Measurements from ENCODE around the gene PCIF1. TPM values are rescaled to one million over a fixed set of nuclear protein-coding genes. Genes with fewer than 3 reads are reported as not detected.
"Not testable (repeated sequence)": the region's sequence is repeated elsewhere in the genome, so short reads cannot be mapped to it uniquely, and the experiment has no call there.

The PCIF1 gene
- total and polyA plus RNA-seq, 2 donors = 11.5 to 44.0 TPM

GRCh38 chr20:45983279-45983743 lies 48.8 kb downstream of the PCIF1 start:
- no peak for DNase-seq (ENCODE audit: extremely low spot score)
- Histone ChIP-seq H3K27ac (ENCODE audit: low read depth) (no peak overlapping the region), H3K4me3 (ENCODE audit: low read depth, low read length) (no peak overlapping the region), H3K4me1 (ENCODE audit: insufficient read depth) (no peaks in the 10 kb centered on the region), H3K36me3 (ENCODE audit: insufficient read depth) (no peaks in the 10 kb centered on the region)
- WGBS = 63% methylated on average over 7 of the region's 7 CpGs

DNA sequence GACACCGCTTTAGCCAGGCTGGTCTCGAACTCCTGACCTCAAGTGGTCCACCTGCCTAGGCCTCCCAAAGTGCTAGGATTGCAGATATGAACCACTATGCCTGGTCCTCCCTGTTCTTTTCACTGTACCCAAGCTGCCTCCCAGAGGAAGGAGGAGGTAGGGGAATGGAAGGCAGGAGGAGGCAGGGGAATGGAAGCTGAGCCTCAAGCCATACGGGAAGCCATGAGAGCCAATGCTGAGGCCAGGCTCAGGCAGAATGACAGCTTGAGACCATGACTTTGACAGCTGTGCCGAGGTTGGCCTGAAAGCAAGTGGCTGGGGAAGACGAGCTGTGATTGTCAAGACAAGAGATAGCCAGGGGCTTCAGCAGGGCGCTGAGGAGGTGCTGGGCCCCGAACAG lies 51.1 kb downstream of the PCIF1 start:
- no peak overlapping the region for H3K4me3 ChIP-seq (ENCODE audit: low read depth, low read length)
- DNase-seq (ENCODE audit: extremely low spot score) = no peak
- no peaks in the 10 kb centered on the region for H3K4me1 ChIP-seq (ENCODE audit: insufficient read depth)
- WGBS = 67% methylated on average over 7 of the region's 7 CpGs
- H3K36me3 ChIP-seq (ENCODE audit: insufficient read depth) = no peaks in the 10 kb centered on the region
- H3K27ac ChIP-seq (ENCODE audit: low read depth) = no peak overlapping the region

DNA sequence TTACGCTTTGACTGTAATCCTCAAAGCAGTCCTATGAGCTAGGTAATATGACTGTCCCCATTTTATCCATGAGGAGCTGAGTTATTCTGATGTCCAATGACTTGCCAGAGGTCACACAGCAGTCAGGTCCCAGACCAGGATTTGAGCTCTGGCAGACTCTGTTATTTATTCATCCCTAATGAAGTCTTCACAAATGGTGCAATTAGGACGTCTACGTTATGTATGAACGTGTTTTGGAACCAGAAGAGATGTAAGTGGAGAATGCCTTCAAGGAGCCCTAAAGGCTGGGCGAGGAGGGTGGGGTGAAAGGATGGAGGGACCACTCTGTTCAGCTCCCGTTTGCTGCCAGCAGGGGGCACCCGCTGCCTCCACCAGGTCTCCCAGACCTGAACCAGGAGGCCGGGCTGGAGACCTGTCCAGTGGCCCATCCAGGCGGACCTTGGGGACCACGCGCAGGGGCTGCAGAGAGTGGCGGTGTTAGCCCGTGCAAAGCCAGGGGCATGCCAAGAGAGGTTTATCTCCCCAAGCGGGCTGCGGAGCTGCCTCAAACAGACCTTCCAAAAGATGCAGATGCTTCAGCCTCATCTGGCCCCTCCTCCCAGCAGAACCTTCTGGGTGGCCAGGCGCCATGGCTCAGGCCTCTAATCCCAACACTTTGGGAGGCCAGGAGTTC lies 52.8 kb downstream of the PCIF1 start:
- no peaks in the 10 kb centered on the region for H3K36me3 ChIP-seq (ENCODE audit: insufficient read depth)
- no peak overlapping the region for H3K27ac ChIP-seq (ENCODE audit: low read depth)
- H3K4me1 ChIP-seq (ENCODE audit: insufficient read depth) = no peaks in the 10 kb centered on the region
- 8% methylated on average over 16 of the region's 16 CpGs for WGBS
- no peak for DNase-seq (ENCODE audit: extremely low spot score)
- no peak overlapping the region for H3K4me3 ChIP-seq (ENCODE audit: low read depth, low read length)

- H3K36me3 ChIP-seq (ENCODE audit: insufficient read depth); H3K27ac ChIP-seq (ENCODE audit: low read depth); H3K4me1 ChIP-seq (ENCODE audit: insufficient read depth); H3K4me3 ChIP-seq (ENCODE audit: low read depth, low read length); DNase-seq (ENCODE audit: extremely low spot score): not testable (repeated sequence)
- 71% methylated on average over 6 of the region's 6 CpGs for WGBS
These were observed 54.3 kb downstream of the PCIF1 start for GRCh38 chr20:45988830-45989229.

GRCh38 chr20:45991616-45992015 lies 57.1 kb downstream of the PCIF1 start:
- 78% methylated on average over 3 of the region's 3 CpGs for WGBS

DNA sequence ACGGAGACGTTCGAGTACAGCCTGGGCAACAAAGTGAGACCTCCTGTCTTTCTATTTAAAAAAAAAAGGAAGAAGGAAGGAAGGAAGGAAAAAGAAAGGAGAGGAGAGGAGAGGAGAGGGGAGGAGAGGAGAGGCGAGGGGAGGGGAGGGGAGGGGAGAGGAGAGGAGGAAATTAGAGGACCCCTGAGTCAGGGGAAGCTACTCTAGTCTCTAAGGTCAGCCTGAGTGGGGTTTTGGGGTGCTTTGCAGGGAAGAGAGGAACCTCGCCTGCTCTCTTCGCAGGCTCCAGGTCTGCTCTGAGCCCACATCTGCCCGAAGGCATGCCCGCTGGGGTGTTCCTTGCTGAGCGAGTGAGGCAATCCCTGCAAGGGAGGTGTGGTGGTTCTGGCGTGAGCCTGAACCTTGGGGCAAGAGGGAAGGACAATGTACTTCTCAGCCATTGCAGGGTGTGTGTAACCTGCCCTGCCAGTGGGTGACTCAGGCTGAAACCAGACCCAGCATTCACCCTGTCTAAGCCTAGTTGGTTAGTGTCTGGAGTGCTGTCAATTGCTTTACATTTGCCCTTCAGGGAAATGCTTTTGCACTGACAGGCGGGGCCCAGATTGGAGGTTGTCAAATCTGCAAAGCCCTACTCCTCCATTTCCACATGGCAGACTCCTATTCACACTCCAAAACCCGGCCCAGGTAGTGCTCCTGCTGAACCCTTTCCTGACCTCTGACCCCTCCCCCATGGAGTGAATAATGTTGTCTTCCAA lies 58.9 kb downstream of the PCIF1 start:
- H3K27ac ChIP-seq (ENCODE audit: low read depth) = no peak overlapping the region
- no peak for DNase-seq (ENCODE audit: extremely low spot score)
- 67% methylated on average over 12 of the region's 12 CpGs for WGBS

More at GRCh38 chr20:45991616-45992015, 57.1 kb downstream of the PCIF1 start:
- Histone ChIP-seq H3K27ac (ENCODE audit: low read depth) (no peak overlapping the region), H3K36me3 (ENCODE audit: insufficient read depth) (no peaks in the 10 kb centered on the region), H3K4me1 (ENCODE audit: insufficient read depth) (no peaks in the 10 kb centered on the region), H3K4me3 (ENCODE audit: low read depth, low read length) (no peak overlapping the region)
- no peak for DNase-seq (ENCODE audit: extremely low spot score)

DNA sequence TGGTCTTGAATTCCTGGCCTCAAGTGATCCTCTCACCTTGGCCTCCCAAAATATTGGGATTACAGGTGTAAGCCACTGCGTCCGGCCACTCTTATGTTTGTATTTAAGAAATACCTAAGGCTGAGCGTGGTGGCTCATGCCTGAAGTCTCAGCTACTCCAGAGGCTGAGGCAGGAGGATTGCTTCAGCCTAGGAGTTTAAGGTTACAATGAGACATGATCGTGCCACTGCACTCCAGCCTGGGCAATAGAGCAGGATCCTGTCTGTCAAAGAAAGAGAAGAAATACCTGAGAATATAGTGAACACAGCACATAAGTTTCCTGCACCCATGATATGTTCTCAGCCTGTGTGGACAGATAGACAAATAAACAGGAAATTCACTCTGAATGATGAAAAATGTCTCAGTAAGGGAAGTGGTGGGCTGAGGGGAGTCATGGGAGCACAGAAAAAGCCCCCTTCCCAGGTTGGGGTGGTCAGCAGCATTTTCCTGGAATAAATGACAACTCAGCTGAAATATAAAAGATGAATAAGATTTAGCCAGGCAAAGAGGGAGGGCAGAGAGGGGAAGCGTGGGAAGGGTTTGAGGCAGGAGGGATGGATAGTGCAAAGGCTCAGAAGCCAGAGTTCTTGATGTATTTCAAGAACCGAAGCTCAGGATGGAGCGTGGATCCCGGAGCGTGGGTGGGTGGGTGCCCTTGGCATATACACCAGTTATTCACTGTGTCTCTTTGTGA lies 60.4 kb downstream of the PCIF1 start:
- WGBS = 66% methylated on average over 9 of the region's 9 CpGs
- no peaks in the 10 kb centered on the region for H3K4me1 ChIP-seq (ENCODE audit: insufficient read depth)
- no peak overlapping the region for H3K27ac ChIP-seq (ENCODE audit: low read depth)
- H3K4me3 ChIP-seq (ENCODE audit: low read depth, low read length) = no peak overlapping the region
- no peaks in the 10 kb centered on the region for H3K36me3 ChIP-seq (ENCODE audit: insufficient read depth)
- DNase-seq (ENCODE audit: extremely low spot score) = no peak

More for the DNA sequence above, 58.9 kb downstream of the PCIF1 start:
- H3K36me3 ChIP-seq (ENCODE audit: insufficient read depth) = no peaks in the 10 kb centered on the region
- no peaks in the 10 kb centered on the region for H3K4me1 ChIP-seq (ENCODE audit: insufficient read depth)
- no peak overlapping the region for H3K4me3 ChIP-seq (ENCODE audit: low read depth, low read length)

- H3K4me3 ChIP-seq (ENCODE audit: low read depth, low read length); DNase-seq (ENCODE audit: extremely low spot score); H3K4me1 ChIP-seq (ENCODE audit: insufficient read depth); H3K36me3 ChIP-seq (ENCODE audit: insufficient read depth); H3K27ac ChIP-seq (ENCODE audit: low read depth): not testable (repeated sequence)
- 64% methylated on average over 6 of the region's 6 CpGs for WGBS
These were observed 61.1 kb downstream of the PCIF1 start for GRCh38 chr20:45995495-45996097.

- Histone ChIP-seq H3K36me3 (ENCODE audit: insufficient read depth) (no peaks in the 10 kb centered on the region), H3K4me1 (ENCODE audit: insufficient read depth) (no peaks in the 10 kb centered on the region), H3K4me3 (ENCODE audit: low read depth, low read length) (no peak overlapping the region), H3K27ac (ENCODE audit: low read depth) (no peak overlapping the region)
- 29% methylated on average over 3 of the region's 3 CpGs for WGBS
- DNase-seq (ENCODE audit: extremely low spot score) = no peak
These were observed 62.7 kb downstream of the PCIF1 start for GRCh38 chr20:45997187-45997586.

Other genes with a start within 250 kb of the PCIF1 start
- gene WFDC13, start 232.6 kb upstream of the PCIF1 start, total RNA-seq = 0.37 TPM
- 0.14 TPM for gene WFDC13, start 232.6 kb upstream of the PCIF1 start, polyA plus RNA-seq
- not detected for gene WFDC10B, start 229.7 kb upstream of the PCIF1 start, total RNA-seq
- 6.9 TPM for gene WFDC10B, start 229.7 kb upstream of the PCIF1 start, polyA plus RNA-seq
- gene SPINT4, start 212.3 kb upstream of the PCIF1 start, total RNA-seq = not detected
- gene SPINT4, start 212.3 kb upstream of the PCIF1 start, polyA plus RNA-seq = not detected
- gene WFDC3, start 142.8 kb upstream of the PCIF1 start, total RNA-seq = 0.90 TPM
- 31.5 TPM for gene WFDC3, start 142.8 kb upstream of the PCIF1 start, polyA plus RNA-seq
- gene DNTTIP1, start 142.7 kb upstream of the PCIF1 start, total RNA-seq = 8.1 TPM
- 67.0 TPM for gene DNTTIP1, start 142.7 kb upstream of the PCIF1 start, polyA plus RNA-seq
- 15.6 TPM for gene UBE2C, start 122.0 kb upstream of the PCIF1 start, total RNA-seq
- gene UBE2C, start 122.0 kb upstream of the PCIF1 start, polyA plus RNA-seq = 2.2 TPM
- gene TNNC2, start 107.4 kb upstream of the PCIF1 start, total RNA-seq = 23.2 TPM
- 4.1 TPM for gene TNNC2, start 107.4 kb upstream of the PCIF1 start, polyA plus RNA-seq
- gene SNX21, start 100.9 kb upstream of the PCIF1 start, total RNA-seq = 33.5 TPM
- 93.2 TPM for gene SNX21, start 100.9 kb upstream of the PCIF1 start, polyA plus RNA-seq
- 13.1 TPM for gene ACOT8, start 77.3 kb upstream of the PCIF1 start, total RNA-seq
- gene ACOT8, start 77.3 kb upstream of the PCIF1 start, polyA plus RNA-seq = 29.5 TPM
- gene ZSWIM3, start 77.1 kb upstream of the PCIF1 start, total RNA-seq = 5.6 TPM
- 2.7 TPM for gene ZSWIM3, start 77.1 kb upstream of the PCIF1 start, polyA plus RNA-seq
- gene ZSWIM1, start 53.5 kb upstream of the PCIF1 start, total RNA-seq = 4.6 TPM
- gene ZSWIM1, start 53.5 kb upstream of the PCIF1 start, polyA plus RNA-seq = 6.9 TPM
- 1.7 TPM for gene SPATA25, start 47.1 kb upstream of the PCIF1 start, total RNA-seq
- gene SPATA25, start 47.1 kb upstream of the PCIF1 start, polyA plus RNA-seq = 3.8 TPM
- 4.8 TPM for gene NEURL2, start 43.5 kb upstream of the PCIF1 start, total RNA-seq
- gene NEURL2, start 43.5 kb upstream of the PCIF1 start, polyA plus RNA-seq = 11.7 TPM
- 31.7 TPM for gene CTSA, start 43.3 kb upstream of the PCIF1 start, total RNA-seq
- 129 TPM for gene CTSA, start 43.3 kb upstream of the PCIF1 start, polyA plus RNA-seq
- gene PLTP, start 22.5 kb upstream of the PCIF1 start, total RNA-seq = 51.5 TPM
- gene PLTP, start 22.5 kb upstream of the PCIF1 start, polyA plus RNA-seq = 221 TPM
- 11.9 TPM for gene ZNF335, start 37.5 kb downstream of the PCIF1 start, total RNA-seq
- 12.4 TPM for gene ZNF335, start 37.5 kb downstream of the PCIF1 start, polyA plus RNA-seq
- gene MMP9, start 74.2 kb downstream of the PCIF1 start, total RNA-seq = 1.9 TPM
- 2.1 TPM for gene MMP9, start 74.2 kb downstream of the PCIF1 start, polyA plus RNA-seq
- gene SLC12A5, start 94.5 kb downstream of the PCIF1 start, total RNA-seq = 0.69 TPM
- 1.5 TPM for gene SLC12A5, start 94.5 kb downstream of the PCIF1 start, polyA plus RNA-seq
- 13.2 TPM for gene NCOA5, start 155.3 kb downstream of the PCIF1 start, total RNA-seq
- 21.9 TPM for gene NCOA5, start 155.3 kb downstream of the PCIF1 start, polyA plus RNA-seq
- gene CD40, start 183.6 kb downstream of the PCIF1 start, total RNA-seq = 3.1 TPM
- 21.3 TPM for gene CD40, start 183.6 kb downstream of the PCIF1 start, polyA plus RNA-seq

Measured in urinary bladder (tissue), 4 donors.